ENCODE measurements around the gene APBB2.

GRCh38 chr4:40856277-40856839 lies 358.0 kb downstream of the APBB2 start:
- TF ChIP-seq CTCF (conservative IDR thresholded peaks at IDR 0.05) (no peak), EZH2 (IDR thresholded peaks at IDR 0.05; ENCODE audit: low read depth) (no peak)
